ENCODE measurements around the gene STPG3.

STPG3 gene

DNA sequence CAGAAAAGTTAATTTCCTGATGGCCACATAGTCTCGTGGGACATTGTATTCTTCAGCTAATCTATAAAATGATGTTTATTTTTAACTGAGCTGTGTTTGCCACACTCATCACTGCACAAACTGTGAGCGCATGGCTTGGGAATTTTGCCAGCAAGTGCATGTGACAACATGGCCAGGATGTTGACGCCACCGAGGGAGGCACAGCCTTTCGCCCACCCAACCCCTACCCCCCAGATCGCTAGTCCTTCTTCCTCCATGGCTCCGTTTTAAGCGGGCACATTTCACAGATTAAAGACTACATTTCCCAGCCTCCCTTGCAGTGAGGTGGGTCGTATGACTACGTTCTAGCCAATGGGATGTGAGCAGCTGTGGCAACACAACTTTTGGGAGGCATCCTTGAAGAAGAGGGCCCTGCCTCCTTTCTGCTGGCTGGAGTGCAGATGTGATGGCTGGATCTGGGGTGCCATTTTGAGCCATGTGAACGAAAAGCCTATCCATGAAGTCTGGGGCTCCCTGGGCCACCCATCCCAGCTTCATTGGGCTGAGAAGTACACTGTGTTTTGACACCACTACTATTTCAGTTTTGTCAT lies 43.1 kb downstream of the STPG3 start:
- H3K4me1 ChIP-seq (ENCODE audit: low read depth, poor library complexity, severe bottlenecking) = no peaks in the 10 kb centered on the region
- H3K79me2 ChIP-seq (ENCODE audit: insufficient read depth, low read depth) = no peaks in the 10 kb centered on the region
- H3K27ac ChIP-seq = no peak overlapping the region
- no peaks in the 10 kb centered on the region for H4K20me1 ChIP-seq (ENCODE audit: insufficient read depth)
- H3K9ac ChIP-seq = no peak overlapping the region
- peaks cover 58% of the 10 kb centered on the region for H3K27me3 ChIP-seq (ENCODE audit: insufficient read depth, low read depth)
- no peak overlapping the region for H2AFZ ChIP-seq (ENCODE audit: low read depth)
- H3K4me2 ChIP-seq = no peak overlapping the region
- no peaks in the 10 kb centered on the region for H3K36me3 ChIP-seq (ENCODE audit: insufficient read depth)
- TF ChIP-seq, protein P1, sequence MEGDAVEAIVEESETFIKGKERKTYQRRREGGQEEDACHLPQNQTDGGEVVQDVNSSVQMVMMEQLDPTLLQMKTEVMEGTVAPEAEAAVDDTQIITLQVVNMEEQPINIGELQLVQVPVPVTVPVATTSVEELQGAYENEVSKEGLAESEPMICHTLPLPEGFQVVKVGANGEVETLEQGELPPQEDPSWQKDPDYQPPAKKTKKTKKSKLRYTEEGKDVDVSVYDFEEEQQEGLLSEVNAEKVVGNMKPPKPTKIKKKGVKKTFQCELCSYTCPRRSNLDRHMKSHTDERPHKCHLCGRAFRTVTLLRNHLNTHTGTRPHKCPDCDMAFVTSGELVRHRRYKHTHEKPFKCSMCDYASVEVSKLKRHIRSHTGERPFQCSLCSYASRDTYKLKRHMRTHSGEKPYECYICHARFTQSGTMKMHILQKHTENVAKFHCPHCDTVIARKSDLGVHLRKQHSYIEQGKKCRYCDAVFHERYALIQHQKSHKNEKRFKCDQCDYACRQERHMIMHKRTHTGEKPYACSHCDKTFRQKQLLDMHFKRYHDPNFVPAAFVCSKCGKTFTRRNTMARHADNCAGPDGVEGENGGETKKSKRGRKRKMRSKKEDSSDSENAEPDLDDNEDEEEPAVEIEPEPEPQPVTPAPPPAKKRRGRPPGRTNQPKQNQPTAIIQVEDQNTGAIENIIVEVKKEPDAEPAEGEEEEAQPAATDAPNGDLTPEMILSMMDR (conservative IDR thresholded peaks at IDR 0.05; ENCODE audit: low read depth, low read length) = no peak
- no peak overlapping the region for H3K4me3 ChIP-seq (IDR thresholded peaks at IDR 0.05; ENCODE audit: insufficient read depth, low read depth, low read length)

DNA sequence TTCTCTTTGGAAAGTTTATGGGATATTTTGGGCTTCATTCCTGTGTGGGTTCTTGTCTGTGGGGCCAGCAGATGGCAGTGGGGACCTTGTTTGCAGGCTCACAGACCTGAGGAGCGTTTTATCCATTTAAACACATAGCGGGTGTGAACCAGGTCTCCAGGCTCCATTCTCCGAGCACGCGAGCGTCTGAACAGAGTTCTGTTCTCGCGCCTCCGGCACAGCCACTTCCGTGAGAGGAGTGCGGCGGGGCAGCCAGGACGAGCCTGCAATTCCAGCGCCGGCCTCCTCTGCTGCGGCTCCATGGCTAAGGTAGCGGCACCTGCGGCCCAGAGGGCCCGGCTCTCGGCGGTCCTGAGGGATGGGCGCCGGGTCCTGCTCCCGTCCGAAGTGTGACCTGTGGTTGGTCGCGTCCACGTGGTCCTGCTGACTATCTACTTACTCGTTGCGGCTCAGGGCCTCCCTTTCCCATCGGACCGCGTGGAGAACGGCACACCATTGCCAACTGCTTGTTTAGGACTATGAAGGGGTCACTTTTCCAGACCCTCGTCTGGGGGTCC lies 43.7 kb downstream of the STPG3 start:
- TF ChIP-seq, protein P1 (conservative IDR thresholded peaks at IDR 0.05; ENCODE audit: low read depth, low read length) = 0 out of 2 replicates have a peak, but pooled peaks have one; percentile 20
- Histone ChIP-seq H3K4me3 (IDR thresholded peaks at IDR 0.05; ENCODE audit: insufficient read depth, low read depth, low read length) (no peak overlapping the region), H4K20me1 (ENCODE audit: insufficient read depth) (no peaks in the 10 kb centered on the region), H3K27ac (no peak overlapping the region), H3K4me1 (ENCODE audit: low read depth, poor library complexity, severe bottlenecking) (no peaks in the 10 kb centered on the region), H3K9ac (no peak overlapping the region), H2AFZ (ENCODE audit: low read depth) (0 out of 2 replicates have a peak overlapping the region, but pooled peaks have one; percentile 18), H3K79me2 (ENCODE audit: insufficient read depth, low read depth) (no peaks in the 10 kb centered on the region), H3K36me3 (ENCODE audit: insufficient read depth) (no peaks in the 10 kb centered on the region), H3K4me2 (no peak overlapping the region), H3K27me3 (ENCODE audit: insufficient read depth, low read depth) (peaks cover 64% of the 10 kb centered on the region)

DNA sequence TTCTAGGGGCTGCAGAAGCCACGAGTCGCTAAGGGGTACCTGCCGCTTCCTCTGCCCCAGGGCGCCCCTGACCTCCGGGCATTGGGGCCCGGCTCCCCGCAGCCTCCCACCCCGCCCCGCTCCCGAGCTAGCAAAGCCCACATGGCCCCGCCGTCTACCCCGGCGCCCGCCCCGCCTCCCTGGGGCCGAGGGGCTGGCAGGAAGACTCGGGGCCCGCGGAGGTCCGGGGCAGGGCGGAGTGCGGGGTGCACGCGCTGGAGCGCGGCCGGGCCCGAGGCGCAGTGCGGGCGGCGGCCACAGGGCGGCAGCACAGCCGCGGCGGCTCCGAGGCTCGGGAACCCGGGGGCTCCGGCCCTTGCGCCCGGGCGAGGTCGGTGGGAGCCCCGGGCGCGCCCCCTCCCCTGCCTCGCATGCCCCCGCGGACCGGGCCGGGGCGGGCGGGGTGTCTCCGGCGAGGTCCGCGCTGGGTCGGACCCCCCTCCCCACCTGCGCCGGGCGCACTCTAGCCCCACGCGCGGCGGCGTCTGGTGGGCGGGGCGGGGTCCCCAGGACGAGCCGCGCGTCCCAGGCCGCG lies 44.2 kb downstream of the STPG3 start:
- Histone ChIP-seq H3K27me3 (ENCODE audit: insufficient read depth, low read depth) (peaks cover 70% of the 10 kb centered on the region), H2AFZ (ENCODE audit: low read depth) (0 out of 2 replicates have a peak overlapping the region, but pooled peaks have one; percentile 18), H3K9ac (no peak overlapping the region), H4K20me1 (ENCODE audit: insufficient read depth) (no peaks in the 10 kb centered on the region), H3K4me2 (no peak overlapping the region), H3K4me3 (IDR thresholded peaks at IDR 0.05; ENCODE audit: insufficient read depth, low read depth, low read length) (no peak overlapping the region), H3K36me3 (ENCODE audit: insufficient read depth) (no peaks in the 10 kb centered on the region), H3K4me1 (ENCODE audit: low read depth, poor library complexity, severe bottlenecking) (peaks cover 4% of the 10 kb centered on the region), H3K79me2 (ENCODE audit: insufficient read depth, low read depth) (no peaks in the 10 kb centered on the region), H3K27ac (no peak overlapping the region)
- TF ChIP-seq, protein P1 (conservative IDR thresholded peaks at IDR 0.05; ENCODE audit: low read depth, low read length) = 0 out of 2 replicates have a peak, but pooled peaks have one; percentile 2

DNA sequence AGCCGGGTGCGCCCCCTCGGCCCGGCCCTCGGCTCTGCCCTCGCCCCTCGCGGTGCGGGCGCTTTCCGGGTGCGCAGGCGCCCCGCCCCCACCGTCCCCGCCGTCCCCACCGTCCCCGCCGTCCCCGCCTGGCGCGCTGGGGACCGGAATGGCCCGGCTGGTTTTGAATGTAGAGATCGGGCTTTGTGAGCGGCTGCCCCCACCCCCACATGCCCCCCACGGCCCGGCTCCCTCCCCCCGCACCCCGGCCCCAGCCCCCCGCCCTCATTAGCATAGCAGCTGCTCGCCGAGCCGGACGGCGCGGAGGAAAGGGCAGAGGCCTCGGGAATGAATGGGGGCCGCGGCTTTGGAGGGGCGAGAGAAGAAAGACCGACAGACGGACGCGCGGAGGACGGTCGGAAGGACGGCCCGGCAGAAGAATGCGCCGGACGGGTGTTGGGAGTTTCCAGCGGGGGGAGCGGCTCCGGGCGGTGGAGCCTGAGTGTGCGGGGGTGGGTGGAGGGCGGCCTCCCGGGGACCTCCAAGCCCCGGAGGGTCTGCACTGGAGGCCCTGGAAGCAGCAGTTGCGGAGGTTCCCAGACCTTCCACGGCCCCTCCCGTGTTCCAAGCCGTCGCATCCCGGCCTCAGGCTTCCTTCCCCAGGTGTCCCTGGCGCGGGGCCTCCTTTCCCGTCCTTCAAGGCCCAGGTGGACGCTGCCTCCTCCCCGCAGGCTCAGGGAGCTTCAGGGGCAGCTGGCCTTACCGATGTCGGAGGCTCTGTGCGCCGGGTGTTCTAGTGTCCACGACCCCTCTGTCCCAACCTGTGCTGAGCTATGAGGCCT lies 45.0 kb downstream of the STPG3 start:
- no peaks in the 10 kb centered on the region for H3K79me2 ChIP-seq (ENCODE audit: insufficient read depth, low read depth)
- H3K4me1 ChIP-seq (ENCODE audit: low read depth, poor library complexity, severe bottlenecking) = peaks cover 10% of the 10 kb centered on the region
- H4K20me1 ChIP-seq (ENCODE audit: insufficient read depth) = no peaks in the 10 kb centered on the region
- no peak overlapping the region for H3K4me2 ChIP-seq
- H3K27me3 ChIP-seq (ENCODE audit: insufficient read depth, low read depth) = peaks cover 74% of the 10 kb centered on the region
- no peak overlapping the region for H3K9ac ChIP-seq
- no peak overlapping the region for H2AFZ ChIP-seq (ENCODE audit: low read depth)
- H3K27ac ChIP-seq = no peak overlapping the region
- no peaks in the 10 kb centered on the region for H3K36me3 ChIP-seq (ENCODE audit: insufficient read depth)
- TF ChIP-seq, protein P1 (conservative IDR thresholded peaks at IDR 0.05; ENCODE audit: low read depth, low read length) = no peak
- no peak overlapping the region for H3K4me3 ChIP-seq (IDR thresholded peaks at IDR 0.05; ENCODE audit: insufficient read depth, low read depth, low read length)
